HG02870 (cell line): ENCODE measurements around the gene TBC1D24.
"Not testable (repeated sequence)": the region's sequence is repeated elsewhere in the genome, so short reads cannot be mapped to it uniquely, and the experiment has no call there.

Source experiments
- ATAC-seq: cut with Tn5 transposase; IDR thresholded peaks from one replicate; pipeline ENCODE4 v1.9.1; 2021; ENCODE audit warnings: mild to moderate bottlenecking, moderate library complexity; ENCODE audit not compliant: unreplicated experiment

TBC1D24 gene

GRCh38 chr16:2468233-2468724, 6.6 kb upstream of the TBC1D24 start:
- ATAC-seq: no peak

- no peak for ATAC-seq
These were observed 6.1 kb upstream of the TBC1D24 start for GRCh38 chr16:2468725-2469398.

- no peak for ATAC-seq
These were observed 5.3 kb upstream of the TBC1D24 start for GRCh38 chr16:2469399-2470233.

DNA sequence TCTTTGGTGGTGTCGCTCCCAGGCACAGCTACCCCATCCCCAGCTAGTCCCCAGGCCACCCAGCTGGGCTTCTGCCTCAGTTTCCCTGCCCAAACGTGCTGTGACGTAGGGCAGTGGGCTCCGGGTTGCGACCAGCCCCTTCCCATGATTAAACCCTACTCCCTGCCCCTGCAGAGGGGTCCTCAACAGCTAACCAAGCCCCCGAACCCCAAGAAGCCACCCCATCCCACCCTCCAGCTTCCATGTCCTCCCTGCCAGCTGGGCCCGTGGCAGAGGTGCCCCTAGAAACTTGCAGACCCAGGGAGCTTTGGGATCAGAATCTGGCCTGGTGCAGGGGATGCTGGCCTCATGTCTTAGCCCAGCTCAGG, 4.7 kb upstream of the TBC1D24 start:
- no peak for ATAC-seq

DNA sequence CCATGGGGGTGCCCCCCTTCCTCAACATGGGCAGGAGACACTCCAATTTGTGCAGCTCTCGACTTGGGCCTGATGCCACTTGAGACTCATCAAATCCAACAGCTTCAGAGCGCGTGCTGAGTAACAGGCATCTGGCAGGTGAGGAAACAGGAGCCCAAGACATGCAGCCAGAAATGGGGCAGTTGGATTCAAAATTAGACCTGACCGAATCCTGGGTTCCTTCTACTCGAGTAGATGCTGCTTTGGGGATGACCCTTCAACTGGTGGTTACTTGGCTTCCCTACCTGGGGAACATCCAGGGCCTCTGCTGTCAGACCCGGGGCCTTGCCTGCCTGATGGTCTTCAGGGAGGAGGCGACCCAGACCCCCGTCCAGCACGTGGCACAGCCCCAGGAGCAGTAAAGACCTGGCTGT, 4.3 kb upstream of the TBC1D24 start:
- no peak for ATAC-seq

- no peak for ATAC-seq
These were observed 3.8 kb upstream of the TBC1D24 start, which contains the start of gene NTN3 for GRCh38 chr16:2471016-2471652. NTN3 (plus strand) TSS chr16:2471297; CDS start chr16:2471702, 405 bp downstream.

- ATAC-seq: no peak
These were observed 3.1 kb upstream of the TBC1D24 start for GRCh38 chr16:2471653-2472487.

- no peak for ATAC-seq
These were observed 2.5 kb upstream of the TBC1D24 start for GRCh38 chr16:2472488-2472864.

DNA sequence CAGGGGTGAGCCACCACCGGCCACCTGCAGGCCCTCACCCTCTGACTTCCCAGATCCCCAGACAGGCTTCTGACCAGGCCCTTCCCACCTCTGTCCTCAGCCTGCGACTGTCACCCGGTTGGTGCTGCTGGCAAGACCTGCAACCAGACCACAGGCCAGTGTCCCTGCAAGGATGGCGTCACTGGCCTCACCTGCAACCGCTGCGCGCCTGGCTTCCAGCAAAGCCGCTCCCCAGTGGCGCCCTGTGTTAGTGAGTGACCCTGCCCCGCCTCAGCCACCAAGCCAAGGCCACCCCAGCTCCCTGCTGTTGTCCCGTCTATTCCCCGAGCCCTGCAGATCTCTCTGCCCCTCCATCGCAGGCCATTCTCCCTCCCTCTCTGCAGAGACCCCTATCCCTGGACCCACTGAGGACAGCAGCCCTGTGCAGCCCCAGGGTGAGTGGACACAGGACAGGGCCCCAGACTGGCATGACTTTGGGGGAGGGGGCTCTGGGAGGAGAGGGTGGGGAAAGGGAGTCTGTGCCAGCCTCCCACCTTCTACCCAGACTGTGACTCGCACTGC, 2.0 kb upstream of the TBC1D24 start:
- no peak for ATAC-seq

DNA sequence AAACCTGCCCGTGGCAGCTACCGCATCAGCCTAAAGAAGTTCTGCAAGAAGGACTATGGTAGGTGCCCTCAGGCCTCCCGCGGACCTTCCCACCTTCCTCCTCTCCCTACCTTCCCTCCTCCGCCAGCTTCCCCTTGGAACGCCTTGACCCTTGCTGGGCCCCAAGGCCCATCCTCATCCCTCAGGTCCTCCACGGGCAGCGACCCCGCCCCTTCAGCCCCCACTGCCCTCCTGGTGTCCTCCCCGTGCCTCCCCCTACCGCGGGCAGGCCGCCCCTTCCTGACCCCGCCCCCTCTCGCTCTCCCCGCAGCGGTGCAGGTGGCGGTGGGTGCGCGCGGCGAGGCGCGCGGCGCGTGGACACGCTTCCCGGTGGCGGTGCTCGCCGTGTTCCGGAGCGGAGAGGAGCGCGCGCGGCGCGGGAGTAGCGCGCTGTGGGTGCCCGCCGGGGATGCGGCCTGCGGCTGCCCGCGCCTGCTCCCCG, 1.4 kb upstream of the TBC1D24 start:
- ATAC-seq: no peak

DNA sequence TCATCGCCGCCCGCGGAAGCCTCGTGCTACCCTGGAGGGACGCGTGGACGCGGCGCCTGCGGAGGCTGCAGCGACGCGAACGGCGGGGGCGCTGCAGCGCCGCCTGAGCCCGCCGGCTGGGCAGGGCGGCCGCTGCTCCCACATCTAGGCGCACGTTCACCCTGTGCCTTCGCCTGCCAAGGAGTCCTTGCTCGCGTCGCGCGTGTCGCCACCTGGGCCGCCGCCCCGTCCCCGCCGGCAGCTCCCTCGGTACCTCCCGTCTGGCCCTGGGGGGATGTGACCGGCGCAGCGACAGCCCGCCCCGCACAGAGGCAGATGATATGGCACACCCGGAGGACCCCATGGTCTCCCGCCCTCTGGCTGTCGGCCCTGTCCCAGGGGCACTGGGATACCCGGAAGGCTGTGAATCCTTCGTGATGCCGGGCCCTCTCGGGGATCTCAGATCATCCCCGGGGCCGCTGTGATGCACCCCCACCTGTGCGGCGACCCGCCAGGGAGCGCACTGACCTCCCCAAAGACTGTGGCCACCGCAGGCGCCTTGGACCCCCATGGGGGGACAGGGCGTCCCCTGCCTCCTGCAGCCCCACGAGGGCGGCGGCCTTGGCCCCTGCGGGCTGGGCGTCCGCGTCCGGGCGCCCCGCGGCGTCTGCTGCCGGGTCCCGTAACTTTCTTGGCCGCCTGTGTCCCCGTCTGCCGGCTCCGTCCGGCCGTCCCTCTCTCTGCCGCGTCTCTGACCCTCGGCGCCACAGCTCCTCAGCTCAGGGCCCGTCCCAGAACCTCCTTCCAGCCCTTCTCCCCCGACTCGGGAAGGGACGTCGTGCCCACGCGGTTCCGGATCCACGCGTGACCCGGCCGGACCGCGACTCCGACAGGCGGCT, 689 bp upstream of the TBC1D24 start:
- no peak for ATAC-seq

DNA sequence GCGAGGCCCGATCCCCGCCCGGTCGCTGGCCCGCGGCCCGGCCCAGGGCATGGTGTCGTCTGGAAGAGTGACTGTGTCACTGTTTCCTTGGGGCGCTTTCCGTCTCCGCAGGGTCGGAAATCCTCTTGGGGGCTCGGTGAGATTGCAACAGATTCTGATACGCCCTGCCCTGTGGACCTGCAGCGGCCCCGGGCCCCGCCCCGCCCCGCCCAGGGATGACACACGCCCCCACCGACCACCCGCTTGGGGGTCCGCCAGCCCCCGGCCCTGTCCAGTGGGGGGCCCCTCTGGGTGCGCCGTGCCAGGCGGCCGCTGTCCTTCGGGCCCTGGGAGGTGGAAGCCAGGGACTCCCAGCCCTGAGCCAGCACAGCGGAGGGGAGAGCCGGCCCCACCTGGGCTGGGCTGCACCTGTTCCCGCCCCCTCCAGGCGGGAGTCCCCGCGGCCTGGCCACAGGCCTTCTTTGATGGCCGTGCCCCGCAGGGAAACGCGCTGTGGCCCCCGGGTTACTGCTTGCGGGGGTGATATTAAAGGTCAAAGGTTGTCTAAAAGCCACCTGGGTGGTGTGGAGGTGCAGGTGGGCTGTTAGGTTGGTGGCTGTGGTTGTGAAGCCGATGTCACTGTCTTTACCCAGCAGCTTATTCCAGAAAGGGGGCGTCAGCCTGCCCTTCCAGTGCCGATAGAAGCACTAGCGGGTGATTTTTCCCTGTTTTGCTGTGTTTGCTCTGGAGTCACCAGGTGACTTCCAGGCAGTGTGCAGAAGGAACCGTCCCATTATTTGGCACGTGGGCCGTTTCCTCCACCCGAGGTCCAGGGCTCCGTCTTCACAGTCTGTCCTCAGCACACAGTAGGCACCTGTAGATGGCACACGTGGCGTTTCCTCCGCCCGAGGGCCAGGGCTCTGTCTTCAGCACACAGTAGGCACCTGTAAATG, 752 bp downstream of the TBC1D24 start:
- ATAC-seq: no peak

GRCh38 chr16:2476345-2476720, 1.4 kb downstream of the TBC1D24 start:
- ATAC-seq: no peak

DNA sequence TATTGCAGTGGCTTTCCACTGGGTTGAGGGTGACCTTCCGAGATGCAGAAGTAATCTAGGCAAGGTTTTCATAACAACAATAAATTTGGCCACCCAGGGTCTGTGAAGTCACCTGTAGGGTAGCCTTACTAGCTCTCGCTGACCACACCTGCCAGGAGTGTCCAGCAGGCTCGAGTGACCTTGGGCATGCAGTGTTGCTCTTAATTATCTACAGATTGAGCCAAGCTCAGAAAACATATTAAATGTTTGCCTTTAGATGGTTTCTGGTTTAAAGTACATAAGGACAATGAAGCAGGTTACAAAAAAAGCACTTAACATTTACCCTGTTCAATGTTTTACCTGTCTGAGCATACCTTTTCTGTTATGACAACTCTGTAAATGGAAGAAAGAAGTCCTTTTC, 1.8 kb downstream of the TBC1D24 start:
- ATAC-seq: no peak

DNA sequence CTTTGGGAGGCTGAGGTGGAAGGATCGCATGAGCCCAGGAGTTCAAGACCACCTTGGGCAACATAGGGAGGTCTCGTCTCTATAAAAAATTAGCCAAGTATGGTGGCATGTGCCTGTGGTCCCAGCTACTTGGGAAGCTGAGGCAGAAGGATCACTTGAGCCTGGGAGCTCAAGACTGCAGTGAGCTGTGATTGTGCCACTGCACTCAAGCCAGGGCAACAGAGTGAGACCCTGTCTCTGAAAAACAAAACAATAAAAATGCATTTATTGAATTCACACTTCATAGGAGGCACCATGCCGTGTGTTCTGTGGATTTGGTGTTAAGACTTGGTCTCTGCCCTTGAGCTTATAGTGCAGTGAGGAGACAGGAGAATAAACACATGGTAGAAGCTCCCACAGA, 2.4 kb downstream of the TBC1D24 start:
- no peak for ATAC-seq

GRCh38 chr16:2478279-2478678, 3.4 kb downstream of the TBC1D24 start:
- no peak for ATAC-seq

GRCh38 chr16:2479996-2480395, 5.1 kb downstream of the TBC1D24 start:
- not testable (repeated sequence) for ATAC-seq

DNA sequence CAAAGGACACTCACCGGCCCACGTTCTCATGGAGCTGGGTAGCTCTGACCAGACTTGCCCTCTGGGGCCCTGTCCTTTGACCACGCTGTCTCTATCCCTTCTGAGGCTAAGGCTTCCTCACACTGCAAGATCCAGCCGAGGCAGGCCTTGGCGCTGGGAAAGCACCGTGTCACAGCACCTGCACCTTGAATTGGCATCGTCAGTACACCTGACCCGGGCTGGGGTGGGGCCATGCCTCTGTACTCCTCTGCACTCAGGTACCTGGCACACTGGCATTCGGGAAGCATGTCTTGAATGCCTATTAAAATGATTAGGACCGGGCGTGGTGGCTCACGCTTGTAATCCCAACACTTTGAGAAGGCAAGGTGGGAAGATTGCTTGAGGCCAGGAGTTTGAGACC, 6.0 kb downstream of the TBC1D24 start:
- no peak for ATAC-seq
